Epidermal melanocyte (primary cell): ENCODE data around the gene CACNA1B.
"Not testable (repeated sequence)": the region's sequence is repeated elsewhere in the genome, so short reads cannot be mapped to it uniquely, and the experiment has no call there.

ENCODE experiments used
- DNase-seq: peaks from one replicate; pipeline ENCODE4 v3.0.0; 2011; ENCODE audit warnings: low spot score; ENCODE audit not compliant: insufficient read length

Gene CACNA1B

GRCh38 chr9:137865581-137866145 is 11.9 kb upstream of the CACNA1B start:
- no peak for DNase-seq

DNA sequence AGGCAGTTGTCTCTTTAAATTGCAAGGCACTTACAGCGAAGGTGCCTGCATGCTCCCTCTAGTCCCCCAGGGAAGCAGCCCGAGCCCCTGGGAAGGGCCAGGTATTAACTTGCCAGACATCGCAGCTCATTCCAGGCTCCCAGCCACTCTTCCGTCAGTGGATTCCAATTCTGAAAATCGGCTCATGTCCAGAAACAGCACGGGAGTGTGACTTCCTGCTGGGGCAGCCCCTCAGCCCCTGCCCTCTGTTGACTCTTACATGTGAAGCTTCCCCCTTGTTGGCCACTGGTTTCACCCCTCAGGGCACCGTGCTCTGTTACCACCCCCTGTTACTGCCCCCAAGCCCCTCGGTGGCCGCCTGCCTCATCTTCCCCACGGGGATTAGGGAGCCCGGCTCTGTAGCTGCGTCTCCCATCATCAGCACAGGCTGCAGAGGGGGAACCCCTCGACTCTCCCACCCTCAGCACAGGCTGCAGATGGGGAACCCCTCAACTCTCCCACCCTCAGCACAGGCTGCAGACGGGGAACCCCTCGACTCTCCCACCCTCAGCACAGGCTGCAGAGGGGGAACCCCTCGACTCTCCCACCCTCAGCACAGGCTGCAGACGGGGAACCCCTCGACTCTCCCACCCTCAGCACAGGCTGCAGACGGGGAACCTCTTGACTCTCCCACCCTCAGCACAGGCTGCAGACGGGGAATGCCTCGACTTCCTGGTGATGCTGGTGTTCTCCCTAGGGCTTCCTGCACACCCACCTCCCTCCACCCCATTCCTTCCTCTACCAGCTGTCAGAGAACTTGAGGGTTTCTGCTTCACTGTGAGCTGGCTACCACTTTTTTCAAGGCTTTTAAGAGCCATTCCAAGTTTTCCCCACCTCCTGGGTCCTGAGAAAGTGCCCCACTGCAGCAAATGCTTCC is 11.1 kb upstream of the CACNA1B start:
- no peak for DNase-seq

DNA sequence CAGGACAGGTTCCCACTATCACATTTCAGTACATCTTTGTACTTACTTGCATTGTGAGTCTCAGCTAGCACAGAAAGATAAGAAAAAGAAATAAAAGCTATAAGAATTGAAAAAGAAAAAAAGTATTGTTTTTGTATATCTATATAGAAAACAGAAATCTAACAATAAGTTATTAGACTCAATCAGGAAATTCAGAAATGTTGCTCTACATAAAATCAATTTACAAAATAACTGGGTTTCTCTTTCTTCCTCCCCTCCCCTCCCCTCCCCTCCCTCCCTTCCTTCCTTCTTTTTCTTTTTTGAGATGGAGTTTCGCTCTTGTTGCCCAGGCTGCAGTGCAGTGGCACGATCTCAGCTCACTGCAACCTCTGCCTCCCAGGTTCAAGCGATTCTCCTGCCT is 7.2 kb upstream of the CACNA1B start:
- no peak for DNase-seq

DNA sequence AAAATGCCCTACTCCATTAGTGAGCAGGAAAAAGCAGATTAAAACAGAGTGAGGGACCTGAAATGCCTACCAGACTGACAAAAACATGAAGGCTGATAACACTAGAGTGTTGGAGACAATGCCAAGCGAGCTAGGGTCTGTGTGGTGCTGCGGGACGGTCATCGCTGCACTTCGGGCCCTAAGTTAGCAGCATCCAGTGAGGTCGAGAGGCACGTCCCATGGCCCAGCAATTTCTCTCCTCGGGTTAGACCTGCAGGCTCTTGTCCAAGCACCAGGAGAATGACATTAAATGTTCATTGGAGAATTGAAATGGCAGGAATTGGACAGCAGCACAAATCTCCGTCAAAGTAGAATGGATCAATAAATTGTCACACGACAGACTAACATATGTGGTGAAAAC is 5.3 kb upstream of the CACNA1B start:
- no peak for DNase-seq

DNA sequence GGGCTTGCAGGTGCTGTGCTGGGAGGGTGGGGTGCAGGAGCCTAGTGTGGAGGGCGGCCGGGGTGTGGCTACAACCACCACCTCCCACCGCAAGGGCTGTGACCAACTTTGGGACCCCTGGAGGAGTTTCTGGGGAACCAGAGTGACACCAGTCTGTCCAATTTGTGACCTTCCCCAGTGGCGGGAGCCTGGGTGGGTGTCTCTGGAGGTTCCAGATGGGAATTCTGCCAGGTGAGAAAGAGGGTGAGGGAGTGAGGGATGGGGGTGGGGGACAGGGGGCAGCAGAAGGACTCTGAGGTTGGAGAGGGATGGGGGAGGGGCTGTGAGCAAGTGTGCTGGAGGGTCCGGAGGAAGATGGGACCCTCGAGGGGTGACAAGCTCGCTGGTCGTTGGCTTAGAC is 4.2 kb upstream of the CACNA1B start:
- DNase-seq, result no peak

- no peak for DNase-seq
Observed at GRCh38 chr9:137873858-137874362, 3.7 kb upstream of the CACNA1B start.

GRCh38 chr9:137875354-137875753 is 2.2 kb upstream of the CACNA1B start:
- no peak for DNase-seq

DNA sequence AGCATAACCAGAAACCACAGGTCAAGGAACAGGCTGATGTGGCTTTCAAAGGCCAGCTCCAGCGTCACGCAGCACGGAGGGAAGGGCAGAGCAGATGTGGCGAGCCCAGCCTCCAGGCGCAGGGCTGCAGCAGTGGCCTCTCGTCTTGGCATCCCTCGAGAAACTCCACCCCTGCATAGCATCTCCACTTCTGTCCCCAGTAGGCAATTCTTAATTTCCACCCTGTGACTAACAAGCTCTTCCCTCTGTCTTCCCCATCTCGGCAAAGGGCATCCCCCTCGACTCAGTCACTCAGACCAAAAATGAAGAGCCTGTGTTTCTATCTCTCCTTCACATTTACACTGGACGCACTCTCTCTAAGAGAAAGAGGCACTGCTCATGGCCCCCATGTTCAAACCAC is 1.7 kb upstream of the CACNA1B start:
- DNase-seq, result no peak

DNA sequence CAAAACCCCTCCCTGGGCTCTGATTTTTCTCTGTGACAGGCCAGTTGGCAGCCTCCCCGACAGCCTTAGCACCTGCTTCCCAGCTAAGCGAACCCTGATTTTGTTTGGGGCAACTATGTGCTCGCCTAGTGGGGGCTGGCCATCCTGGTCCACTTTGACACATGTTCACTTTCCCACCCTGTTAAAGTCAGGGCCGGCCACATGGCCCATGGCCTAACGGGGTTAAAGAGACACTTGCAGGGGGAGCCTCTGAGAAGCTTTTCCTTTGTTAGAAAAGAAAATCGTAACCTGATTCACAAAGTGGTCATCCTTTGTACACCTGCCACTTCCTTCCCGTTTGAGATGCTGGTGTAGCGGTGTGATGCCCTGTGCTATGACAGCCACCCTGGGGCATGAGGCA is 1.3 kb upstream of the CACNA1B start:
- no peak for DNase-seq

- DNase-seq, result no peak
Observed at GRCh38 chr9:137876781-137877386, 698 bp upstream of the CACNA1B start.

DNA sequence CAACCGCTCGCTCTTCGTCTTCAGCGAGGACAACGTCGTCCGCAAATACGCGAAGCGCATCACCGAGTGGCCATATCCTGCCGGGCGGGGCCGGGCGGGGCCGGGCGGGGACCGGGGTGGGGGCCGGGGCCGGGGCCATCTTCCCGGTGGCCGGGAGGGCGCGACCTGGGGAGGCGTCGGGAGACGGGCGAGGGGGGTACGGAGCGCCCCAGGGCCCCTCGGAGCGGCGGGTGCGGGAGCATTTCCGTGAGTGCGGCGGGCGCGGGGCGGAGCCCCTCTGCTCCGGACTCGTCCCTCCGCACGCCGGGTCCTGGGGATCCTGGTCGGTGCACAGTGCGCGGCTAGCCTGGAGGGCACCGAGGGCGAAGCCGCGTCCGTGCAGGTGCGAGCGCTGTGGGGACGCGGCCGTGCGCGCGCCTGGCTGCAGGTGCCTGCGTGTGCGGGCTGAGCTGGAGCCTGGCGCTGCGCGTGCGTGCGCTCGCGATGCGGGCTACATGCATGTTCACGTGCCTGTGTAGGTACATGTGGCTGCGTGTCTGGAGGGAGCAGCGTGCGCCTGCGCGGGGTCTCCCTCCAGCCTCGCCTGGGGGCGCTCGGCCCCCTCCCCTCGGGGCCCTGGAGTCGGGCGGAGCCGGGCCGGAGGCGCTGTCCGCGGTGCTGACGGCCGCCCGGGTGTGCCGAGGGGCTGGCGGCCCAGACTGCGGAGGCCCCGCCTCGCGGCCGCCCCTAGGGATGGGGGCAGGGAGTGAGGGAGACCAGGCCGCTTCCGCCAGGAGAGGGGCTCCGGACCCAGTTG is 762 bp downstream of the CACNA1B start:
- no peak for DNase-seq

DNA sequence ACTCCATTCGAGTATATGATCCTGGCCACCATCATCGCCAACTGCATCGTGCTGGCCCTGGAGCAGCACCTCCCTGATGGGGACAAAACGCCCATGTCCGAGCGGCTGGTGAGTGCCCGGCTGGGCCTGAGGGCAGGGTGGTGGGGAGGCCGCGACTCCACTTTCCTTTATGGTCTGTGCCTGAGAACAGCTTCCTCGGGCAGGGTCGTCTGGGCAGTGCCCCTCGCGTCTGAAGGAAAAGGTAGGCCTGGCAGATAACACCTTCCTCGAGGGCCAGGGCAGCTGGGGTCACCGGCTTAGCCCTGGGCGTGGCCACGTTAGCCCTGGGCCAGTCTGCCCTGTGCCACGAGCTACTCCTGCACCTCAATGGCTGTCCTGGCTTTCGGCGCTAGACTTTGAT is 1.5 kb downstream of the CACNA1B start:
- no peak for DNase-seq

DNA sequence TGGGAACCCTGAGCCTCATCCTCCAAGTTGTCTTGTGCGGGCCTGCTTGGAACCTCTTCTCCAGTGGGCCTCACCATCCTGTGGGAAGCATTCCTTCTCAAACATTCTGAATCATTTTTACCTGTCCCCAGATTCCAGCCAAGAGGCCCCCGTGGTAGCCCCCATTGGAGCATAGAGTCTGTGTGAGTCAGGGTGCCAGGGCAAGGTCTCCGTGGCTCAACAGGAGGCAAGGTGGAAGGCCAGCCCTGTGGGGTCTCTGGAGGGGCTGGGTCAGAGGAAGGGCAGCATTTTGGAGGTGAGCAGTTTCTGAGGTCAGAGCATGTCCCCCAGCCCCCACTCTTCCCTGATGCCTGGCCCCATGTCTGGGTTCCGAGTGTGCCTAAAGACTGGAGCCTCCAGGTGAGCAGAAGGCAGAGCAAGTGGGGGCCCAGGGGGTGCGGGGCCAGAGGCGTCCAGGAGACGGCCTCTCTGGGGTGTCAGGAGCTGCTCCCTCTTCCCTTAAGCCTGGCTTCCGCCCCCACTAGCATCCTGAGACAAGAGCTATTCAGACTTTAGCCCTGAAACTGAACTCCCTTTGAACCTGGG is 2.1 kb downstream of the CACNA1B start:
- no peak for DNase-seq

GRCh38 chr9:137880160-137880975 is 2.8 kb downstream of the CACNA1B start:
- no peak for DNase-seq

GRCh38 chr9:137880976-137881530 is 3.5 kb downstream of the CACNA1B start:
- DNase-seq, result no peak

- DNase-seq, result no peak
Observed at GRCh38 chr9:137881591-137882505, 4.3 kb downstream of the CACNA1B start.

- no peak for DNase-seq
Observed at GRCh38 chr9:137882506-137882821, 4.9 kb downstream of the CACNA1B start.

DNA sequence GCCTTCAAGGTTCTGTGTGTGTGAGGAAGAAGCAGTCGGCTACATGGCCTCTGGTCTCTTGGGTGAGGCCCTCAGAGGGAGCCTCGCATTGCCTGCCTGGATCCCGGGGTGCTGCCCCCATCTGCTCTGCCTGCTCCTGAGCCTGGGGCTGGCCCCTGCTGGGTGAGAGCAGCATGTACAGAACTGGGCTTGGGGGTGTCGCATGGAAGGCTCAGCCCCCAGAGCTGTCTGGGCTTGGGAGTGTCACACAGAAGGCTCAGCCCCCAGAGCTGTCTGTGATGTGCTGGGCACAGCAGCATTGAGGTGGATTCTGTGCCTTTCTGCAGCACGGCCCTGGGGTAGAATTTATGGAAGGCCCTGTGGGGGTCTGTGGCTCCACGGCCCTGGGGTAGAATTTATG is 6.4 kb downstream of the CACNA1B start:
- DNase-seq, result not testable (repeated sequence)

DNA sequence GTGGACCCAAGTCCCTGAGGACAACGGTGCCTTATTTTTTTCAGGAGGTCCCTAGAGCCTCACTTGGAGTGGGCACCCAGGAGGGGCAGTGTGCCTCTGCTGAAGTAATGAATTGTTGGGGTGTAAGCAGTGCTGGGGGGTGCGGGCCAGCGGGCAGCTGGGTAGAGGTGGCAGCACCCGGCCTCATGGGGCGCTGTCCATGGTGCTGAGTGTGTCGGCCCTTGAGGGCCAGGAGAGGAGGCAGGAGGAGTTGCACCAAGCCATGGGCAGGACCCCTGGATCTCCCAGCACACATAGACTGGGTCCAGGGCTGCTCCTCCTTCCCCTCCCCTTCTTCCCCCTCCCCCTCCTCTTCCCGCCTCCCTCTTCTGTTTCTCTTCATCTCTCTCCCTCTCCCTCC is 7.0 kb downstream of the CACNA1B start:
- DNase-seq, result not testable (repeated sequence)
